Activated B cell treated with CpG ODN at 0.5 μM for 24 hours (primary cell): ENCODE data around the gene SNRNP40. TPM values are rescaled to one million over a fixed set of nuclear protein-coding genes. Genes with fewer than 3 reads are reported as not detected.

Experiments used
- ATAC-seq: fragments of 200-7000 bp; cut with Tn5 transposase; one replicate; pipeline ENCODE4 v1.10.0; 2021; ENCODE audit warnings: low read depth, mild to moderate bottlenecking, moderate library complexity
- CTCF ChIA-PET: fragments of 350-600 bp; sonication (Branson Sonifier 250); formaldehyde crosslinking; loops from one replicate; lab custom pipeline; 2021; ENCODE audit warnings: antibody characterized with exemption; lab: Charles Lee
- POLR2A ChIA-PET: fragments of 350-600 bp; sonication (Branson Sonifier 250); formaldehyde crosslinking; loops from one replicate; lab custom pipeline; 2021; ENCODE audit warnings: antibody characterized with exemption; lab: Charles Lee
- DNase-seq: peaks from one replicate; pipeline ENCODE4 v3.0.0; 2022
- H3K27ac Mint-ChIP-seq: one replicate; pipeline ENCODE4 v1.8.0; 2020; ENCODE audit warnings: mixed read lengths
- H3K27me3 Mint-ChIP-seq: one replicate; pipeline ENCODE4 v1.8.0; 2021; ENCODE audit warnings: mixed read lengths
- H3K36me3 Mint-ChIP-seq: one replicate; pipeline ENCODE4 v1.8.0; 2021; ENCODE audit warnings: low read depth, mixed read lengths
- H3K4me1 Mint-ChIP-seq: one replicate; pipeline ENCODE4 v1.8.0; 2021; ENCODE audit warnings: mixed read lengths
- H3K4me3 Mint-ChIP-seq: one replicate; pipeline ENCODE4 v1.8.0; 2020; ENCODE audit warnings: mild to moderate bottlenecking, mixed read lengths
- H3K9me3 Mint-ChIP-seq: one replicate; pipeline ENCODE4 v1.8.0; 2020; ENCODE audit warnings: mixed read lengths
- CTCF ChIP-seq: fragments of 200-600 bp; IDR thresholded peaks from one replicate; pipeline ENCODE4 v1.8.0; 2022; ENCODE audit warnings: antibody characterized with exemption, mild to moderate bottlenecking
- intact Hi-C: fragments of 100-400 bp; cut with micrococcal nuclease; formaldehyde crosslinking; loops from one replicate; pipeline ENCODE4 v1.15.1; 2024
- total RNA-seq: library from RNA; stranded (reverse); gene quantifications from 2 replicates; pipeline ENCODE4 v1.2.3, GENCODE V29; 2022

The SNRNP40 gene
- total RNA-seq, 1 donor from 2014 or later, result 85.1 TPM

GRCh38 chr1:31221072-31221471 lies 75.5 kb downstream of the SNRNP40 start:
- peaks cover 3% of the 10 kb centered on the region for H3K27me3 Mint-ChIP-seq
- no peak for ATAC-seq
- TF ChIP-seq CTCF, result no peak
- ChIA-PET POLR2A (no interaction called here), CTCF (no interaction called here)
- no peak for DNase-seq
- H3K4me1 Mint-ChIP-seq, result no peaks in the 10 kb centered on the region
- no peaks in the 10 kb centered on the region for H3K36me3 Mint-ChIP-seq
- H3K27ac Mint-ChIP-seq, result no peak overlapping the region
- intact Hi-C loops, result no loop called here
- H3K4me3 Mint-ChIP-seq, result no peak overlapping the region
- no peaks in the 10 kb centered on the region for H3K9me3 Mint-ChIP-seq

GRCh38 chr1:31219489-31219888 lies 77.1 kb downstream of the SNRNP40 start:
- ChIA-PET POLR2A (no interaction called here), CTCF (no interaction called here)
- H3K36me3 Mint-ChIP-seq, result no peaks in the 10 kb centered on the region
- ATAC-seq (no peak), DNase-seq (no peak)
- no peak for TF ChIP-seq CTCF
- no peak overlapping the region for H3K27ac Mint-ChIP-seq
- peaks cover 4% of the 10 kb centered on the region for H3K27me3 Mint-ChIP-seq
- no peak overlapping the region for H3K4me3 Mint-ChIP-seq
- intact Hi-C loops, result no loop called here
- no peaks in the 10 kb centered on the region for H3K4me1 Mint-ChIP-seq
- no peaks in the 10 kb centered on the region for H3K9me3 Mint-ChIP-seq

- Mint-ChIP-seq H3K9me3 (no peaks in the 10 kb centered on the region), H3K4me1 (no peaks in the 10 kb centered on the region), H3K27ac (no peak overlapping the region), H3K4me3 (no peak overlapping the region), H3K27me3 (peaks cover 3% of the 10 kb centered on the region), H3K36me3 (no peaks in the 10 kb centered on the region)
- ChIA-PET POLR2A (no interaction called here), CTCF (no interaction called here)
- intact Hi-C loops, result no loop called here
- no peak for TF ChIP-seq CTCF
- DNase-seq (no peak), ATAC-seq (no peak)
These were observed 77.9 kb downstream of the SNRNP40 start for GRCh38 chr1:31218705-31219104.

- POLR2A ChIA-PET, result no interaction called here
- Mint-ChIP-seq H3K9me3 (peaks cover 3% of the 10 kb centered on the region), H3K4me3 (no peak overlapping the region)
These were observed 80.6 kb downstream of the SNRNP40 start for GRCh38 chr1:31216016-31216415.

GRCh38 chr1:31215065-31215570 lies 81.5 kb downstream of the SNRNP40 start:
- intact Hi-C loops, result no loop called here
- peaks cover 3% of the 10 kb centered on the region for H3K27me3 Mint-ChIP-seq
- no peaks in the 10 kb centered on the region for H3K36me3 Mint-ChIP-seq
- ChIA-PET CTCF (no interaction called here), POLR2A (no interaction called here)
- H3K4me3 Mint-ChIP-seq, result no peak overlapping the region
- no peak for ATAC-seq
- H3K4me1 Mint-ChIP-seq, result no peaks in the 10 kb centered on the region
- peaks cover 3% of the 10 kb centered on the region for H3K9me3 Mint-ChIP-seq
- no peak for DNase-seq
- H3K27ac Mint-ChIP-seq, result no peak overlapping the region
- TF ChIP-seq CTCF, result no peak

More at GRCh38 chr1:31216016-31216415, 80.6 kb downstream of the SNRNP40 start:
- TF ChIP-seq CTCF, result no peak
- Mint-ChIP-seq H3K4me1 (no peaks in the 10 kb centered on the region), H3K27ac (no peak overlapping the region), H3K27me3 (peaks cover 3% of the 10 kb centered on the region), H3K36me3 (no peaks in the 10 kb centered on the region)
- CTCF ChIA-PET, result no interaction called here
- ATAC-seq, result no peak
- intact Hi-C loops, result no loop called here
- DNase-seq, result no peak
